Ovary (tissue), 3 donors: ENCODE data around the gene SYT14.

ENCODE experiments used
- CTCF ChIP-seq, 3 donors: fragments of 450-650 bp in 2 of 3; fragments of 200-600 bp in 1 of 3; IDR thresholded peaks; one replicate each; pipeline versions ENCODE4 v1.5.1 to v1.8.0; 2016 to 2022; ENCODE audit warnings: antibody characterized with exemption in 3 of 3, mild to moderate bottlenecking in 1 of 3
- POLR2A ChIP-seq: fragments of 450-650 bp; IDR thresholded peaks from one replicate; pipeline ENCODE4 v1.6.1; 2017; ENCODE audit warnings: antibody characterized with exemption, mild to moderate bottlenecking, moderate library complexity
- donor health status: DM: no; HTN: no; CAD: no.

- TF ChIP-seq POLR2A, result no peak
- TF ChIP-seq CTCF (IDR thresholded peaks at IDR 0.05), result no peak
These were observed 186.7 kb downstream of the SYT14 start for GRCh38 chr1:210124736-210125135.
